Fibroblast of pulmonary artery (primary cell): ENCODE data around the gene PGA5.

ENCODE experiments used
- DNase-seq: peaks from one replicate; pipeline ENCODE4 v3.0.0-alpha.2; 2010; ENCODE audit warnings: low read depth
- H3K4me3 ChIP-seq: replicated peaks from 2 replicates; pipeline ENCODE4 v1.5.1; 2011; ENCODE audit warnings: low read depth, mild to moderate bottlenecking, control low read depth, low read length, moderate library complexity
- TF ChIP-seq, protein P1 (sequence below): IDR thresholded peaks from 2 replicates; pipeline ENCODE4 v1.5.1; 2011; ENCODE audit warnings: mild to moderate bottlenecking, control low read depth, low read length, inconsistent platforms; ENCODE audit errors: missing control alignments

Gene PGA5

DNA sequence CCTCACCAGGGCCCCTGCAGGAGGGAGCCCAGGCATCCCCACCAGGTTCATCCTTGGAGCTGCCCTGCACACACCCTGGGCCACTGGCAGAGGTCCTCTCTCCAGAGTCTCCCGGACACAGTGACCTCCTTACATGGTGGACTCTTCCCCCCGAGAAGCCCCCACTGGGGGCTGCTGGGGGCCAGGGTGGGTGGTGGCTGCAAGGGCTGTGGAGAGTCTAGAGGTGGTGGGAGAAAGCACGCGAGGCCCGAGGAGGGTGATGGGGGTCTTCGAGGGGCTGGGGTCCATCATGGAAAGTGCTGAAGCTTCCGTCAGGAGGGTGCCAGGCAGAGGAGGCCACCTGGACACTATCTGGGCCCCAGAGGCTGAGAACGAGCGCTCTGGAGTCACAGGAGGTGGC lies 17.6 kb downstream of the PGA5 start:
- H3K4me3 ChIP-seq: no peak overlapping the region
- DNase-seq: no peak
- TF ChIP-seq, protein P1, sequence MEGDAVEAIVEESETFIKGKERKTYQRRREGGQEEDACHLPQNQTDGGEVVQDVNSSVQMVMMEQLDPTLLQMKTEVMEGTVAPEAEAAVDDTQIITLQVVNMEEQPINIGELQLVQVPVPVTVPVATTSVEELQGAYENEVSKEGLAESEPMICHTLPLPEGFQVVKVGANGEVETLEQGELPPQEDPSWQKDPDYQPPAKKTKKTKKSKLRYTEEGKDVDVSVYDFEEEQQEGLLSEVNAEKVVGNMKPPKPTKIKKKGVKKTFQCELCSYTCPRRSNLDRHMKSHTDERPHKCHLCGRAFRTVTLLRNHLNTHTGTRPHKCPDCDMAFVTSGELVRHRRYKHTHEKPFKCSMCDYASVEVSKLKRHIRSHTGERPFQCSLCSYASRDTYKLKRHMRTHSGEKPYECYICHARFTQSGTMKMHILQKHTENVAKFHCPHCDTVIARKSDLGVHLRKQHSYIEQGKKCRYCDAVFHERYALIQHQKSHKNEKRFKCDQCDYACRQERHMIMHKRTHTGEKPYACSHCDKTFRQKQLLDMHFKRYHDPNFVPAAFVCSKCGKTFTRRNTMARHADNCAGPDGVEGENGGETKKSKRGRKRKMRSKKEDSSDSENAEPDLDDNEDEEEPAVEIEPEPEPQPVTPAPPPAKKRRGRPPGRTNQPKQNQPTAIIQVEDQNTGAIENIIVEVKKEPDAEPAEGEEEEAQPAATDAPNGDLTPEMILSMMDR: no peak

DNA sequence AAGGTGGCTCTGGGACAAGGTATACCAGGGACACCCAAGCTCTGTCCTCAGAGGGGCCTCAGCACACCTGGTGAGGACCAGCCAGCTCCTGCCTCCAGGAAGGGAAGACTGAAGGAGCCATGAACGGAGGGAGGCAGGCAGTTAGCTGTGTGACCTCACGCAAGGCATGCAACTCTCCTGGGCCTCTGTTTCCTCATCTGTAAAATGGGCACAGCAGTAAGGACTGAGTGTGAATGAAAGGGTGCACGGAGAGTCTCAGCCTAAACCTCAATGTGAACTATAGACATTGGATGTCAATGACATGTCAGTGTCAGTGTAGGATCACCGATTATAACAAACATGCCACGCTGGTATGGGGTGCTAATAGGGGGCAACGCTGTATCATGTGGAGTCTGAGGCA lies 18.4 kb downstream of the PGA5 start:
- no peak for DNase-seq
- no peak overlapping the region for H3K4me3 ChIP-seq

DNA sequence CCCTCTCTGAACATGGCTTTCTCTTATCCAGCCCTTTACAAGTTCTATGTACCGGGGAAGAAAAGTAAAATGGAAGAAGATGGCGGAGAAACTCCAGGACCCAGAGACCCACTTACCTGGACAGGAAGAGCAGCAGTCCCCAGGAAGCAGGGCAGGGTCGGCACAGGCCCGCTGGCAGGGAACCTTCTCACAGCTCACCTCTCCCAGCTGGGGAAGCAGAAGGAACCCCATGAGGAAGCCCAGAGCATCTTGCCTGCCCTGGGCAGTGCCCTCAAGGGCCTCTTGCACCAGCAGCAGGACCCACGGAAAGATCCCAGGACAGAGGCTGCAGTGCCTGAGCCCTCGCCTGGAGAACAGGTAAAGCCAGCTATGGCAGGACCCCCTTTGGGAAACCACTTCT lies 23.4 kb downstream of the PGA5 start:
- DNase-seq: no peak
- H3K4me3 ChIP-seq: no peak overlapping the region
- TF ChIP-seq, protein P1: no peak

More for the DNA sequence above, 18.4 kb downstream of the PGA5 start:
- TF ChIP-seq, protein P1: no peak

DNA sequence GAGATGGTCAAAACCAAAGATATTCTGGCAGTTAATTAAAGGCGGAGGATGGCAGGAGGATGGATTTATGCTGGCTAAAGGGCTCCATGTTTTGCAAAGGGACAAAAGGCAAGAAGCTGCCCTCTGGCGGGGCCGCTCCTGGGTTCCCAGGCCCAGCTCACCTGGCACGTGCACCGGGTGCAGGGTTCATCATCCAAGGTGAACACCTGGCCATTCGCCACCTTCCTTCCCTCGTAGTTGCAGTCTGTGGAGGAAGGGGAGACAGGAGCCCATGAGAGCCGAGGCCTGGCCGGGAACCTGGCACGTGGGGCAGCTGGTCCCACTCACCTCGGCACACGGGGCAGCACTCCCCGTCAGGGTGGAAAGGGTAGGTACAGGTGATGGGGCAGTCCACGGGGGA lies 23.8 kb downstream of the PGA5 start:
- H3K4me3 ChIP-seq: no peak overlapping the region
- DNase-seq: no peak
- TF ChIP-seq, protein P1: no peak

DNA sequence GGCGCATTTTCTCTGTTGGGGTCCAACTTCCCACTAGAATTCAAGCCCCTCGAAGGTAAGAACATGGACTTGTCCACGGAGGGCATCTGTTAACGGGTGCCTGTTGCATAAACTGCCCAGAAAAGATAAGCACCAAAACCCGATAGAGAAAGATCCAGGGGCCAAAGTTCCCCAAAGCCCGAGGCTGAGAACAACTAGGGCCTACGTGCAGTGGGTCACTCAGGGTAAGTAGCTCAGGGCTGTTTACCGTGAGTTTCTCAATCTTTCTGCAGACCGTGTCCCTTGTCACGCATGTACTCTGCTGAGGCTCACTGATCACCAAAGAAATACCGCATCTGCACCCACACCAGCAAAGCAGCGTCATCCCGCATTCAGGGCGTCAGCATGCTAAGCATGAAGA lies 24.4 kb downstream of the PGA5 start:
- no peak for DNase-seq
- no peak overlapping the region for H3K4me3 ChIP-seq

DNA sequence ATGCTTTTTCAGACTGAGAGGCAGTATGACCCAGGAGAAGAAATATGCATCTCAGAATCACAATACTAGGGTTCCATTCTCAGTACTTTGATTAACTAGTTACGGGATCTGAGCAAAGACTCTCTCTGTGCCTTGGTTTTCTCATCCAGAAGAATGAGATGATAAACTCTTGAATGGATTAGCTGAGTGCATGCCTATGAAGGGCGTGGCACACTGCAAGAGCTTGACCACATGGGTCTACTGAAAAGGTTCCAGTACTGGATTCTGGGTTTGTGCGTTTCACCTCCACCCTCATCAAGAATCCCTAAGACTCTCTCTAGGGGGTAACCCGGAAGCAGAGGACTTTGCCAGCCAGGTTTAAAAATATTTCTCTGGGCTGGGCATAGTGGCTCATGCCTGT lies 25.6 kb downstream of the PGA5 start:
- TF ChIP-seq, protein P1: no peak
- DNase-seq: no peak
- no peak overlapping the region for H3K4me3 ChIP-seq

More for the DNA sequence above, 24.4 kb downstream of the PGA5 start:
- TF ChIP-seq, protein P1: no peak

DNA sequence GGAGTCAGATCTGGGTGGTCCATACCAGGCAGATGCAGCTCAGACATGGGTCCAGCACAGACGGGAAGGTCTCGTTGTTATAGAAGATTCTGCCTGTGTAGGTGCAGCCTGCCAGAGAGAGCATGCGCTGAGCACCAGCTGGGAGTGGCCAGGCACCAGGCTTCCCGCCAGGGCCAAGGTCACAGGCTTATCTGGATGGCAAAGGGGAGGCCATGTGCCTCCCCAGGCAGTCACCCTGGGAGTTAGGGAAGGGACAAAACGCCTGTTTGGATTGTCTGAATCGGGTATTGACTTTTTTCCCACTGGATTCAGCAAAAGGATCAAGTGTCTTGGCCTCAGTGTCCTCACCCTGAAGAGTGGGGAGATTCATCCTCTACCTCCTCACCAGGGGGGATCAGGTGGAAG lies 26.5 kb downstream of the PGA5 start:
- DNase-seq: no peak
- TF ChIP-seq, protein P1: no peak
- no peak overlapping the region for H3K4me3 ChIP-seq
